T-helper 2 cell treated with Interferon-gamma antibody and Interleukin-4, amounts not matched to agents 5 μg/mL and 100 μg/mL, for 36 hours (primary cell): ENCODE measurements around the gene LCE1C.

Source experiments
- DNase-seq: peaks from one replicate; pipeline ENCODE4 v3.0.0; 2021; ENCODE audit warnings: low spot score
- H3K27ac Mint-ChIP-seq: one replicate; pipeline ENCODE4 v1.8.0; 2021; ENCODE audit warnings: mild to moderate bottlenecking, mixed read lengths
- H3K27me3 Mint-ChIP-seq: one replicate; pipeline ENCODE4 v1.8.0; 2021; ENCODE audit warnings: low read depth, mixed read lengths
- H3K36me3 Mint-ChIP-seq: one replicate; pipeline ENCODE4 v1.8.0; 2021; ENCODE audit warnings: low read depth, mixed read lengths
- H3K4me1 Mint-ChIP-seq: one replicate; pipeline ENCODE4 v1.8.0; 2021; ENCODE audit warnings: low read depth, mixed read lengths
- H3K4me3 Mint-ChIP-seq: one replicate; pipeline ENCODE4 v1.8.0; 2022; ENCODE audit warnings: mild to moderate bottlenecking, moderate library complexity, mixed read lengths
- H3K9me3 Mint-ChIP-seq: one replicate; pipeline ENCODE4 v1.8.0; 2021; ENCODE audit warnings: mixed read lengths

LCE1C gene

GRCh38 chr1:152806576-152806975 is at the start of gene LCE1C:
TSS of gene LCE1C (minus strand) at chr1:152806651. CDS start at chr1:152805478, 1,173 bp downstream.
- DNase-seq: no peak
- Mint-ChIP-seq H3K4me3 (no peak within 1 kb of the TSS), H3K36me3 (no peaks in the 10 kb centered on the region), H3K9me3 (no peaks in the 10 kb centered on the region), H3K4me1 (no peaks in the 10 kb centered on the region), H3K27ac (no peak within 1 kb of the TSS), H3K27me3 (peaks cover 6% of the 10 kb centered on the region)

GRCh38 chr1:152855661-152856060 is 49.2 kb upstream of the LCE1C start:
- no peaks in the 10 kb centered on the region for H3K36me3 Mint-ChIP-seq
- no peaks in the 10 kb centered on the region for H3K9me3 Mint-ChIP-seq
- no peaks in the 10 kb centered on the region for H3K27me3 Mint-ChIP-seq
- no peaks in the 10 kb centered on the region for H3K4me1 Mint-ChIP-seq
- DNase-seq: no peak
- H3K4me3 Mint-ChIP-seq: no peak overlapping the region
- no peak overlapping the region for H3K27ac Mint-ChIP-seq

GRCh38 chr1:152842556-152842955 is 36.1 kb upstream of the LCE1C start, which contains the start of gene LCE6A:
TSS of gene LCE6A (plus strand) at chr1:152842856. CDS start at chr1:152843521, 665 bp downstream.
- DNase-seq: no peak
- Mint-ChIP-seq H3K27ac (no peak within 1 kb of the TSS), H3K27me3 (peaks cover 6% of the 10 kb centered on the region), H3K36me3 (no peaks in the 10 kb centered on the region), H3K4me3 (no peak within 1 kb of the TSS), H3K9me3 (no peaks in the 10 kb centered on the region), H3K4me1 (no peaks in the 10 kb centered on the region)

GRCh38 chr1:152836870-152837269 is 30.4 kb upstream of the LCE1C start:
- no peaks in the 10 kb centered on the region for H3K36me3 Mint-ChIP-seq
- H3K4me3 Mint-ChIP-seq: no peak overlapping the region

GRCh38 chr1:152827173-152827572 is 20.7 kb upstream of the LCE1C start, which contains the start of gene LCE1A:
TSS of gene LCE1A (plus strand) at chr1:152827473. CDS start at chr1:152827473, 0 bp downstream.
- Mint-ChIP-seq H3K36me3 (no peaks in the 10 kb centered on the region), H3K9me3 (no peaks in the 10 kb centered on the region), H3K4me1 (no peaks in the 10 kb centered on the region), H3K4me3 (no peak within 1 kb of the TSS), H3K27me3 (no peaks in the 10 kb centered on the region), H3K27ac (no peak within 1 kb of the TSS)
- no peak for DNase-seq

More at GRCh38 chr1:152836870-152837269, 30.4 kb upstream of the LCE1C start:
- Mint-ChIP-seq H3K4me1 (no peaks in the 10 kb centered on the region), H3K27me3 (peaks cover 4% of the 10 kb centered on the region), H3K27ac (no peak overlapping the region), H3K9me3 (no peaks in the 10 kb centered on the region)
- DNase-seq: no peak

GRCh38 chr1:152824964-152825363 is 18.5 kb upstream of the LCE1C start:
- no peaks in the 10 kb centered on the region for H3K36me3 Mint-ChIP-seq
- no peaks in the 10 kb centered on the region for H3K27me3 Mint-ChIP-seq
- H3K9me3 Mint-ChIP-seq: no peaks in the 10 kb centered on the region
- DNase-seq: no peak
- H3K4me1 Mint-ChIP-seq: no peaks in the 10 kb centered on the region
- H3K27ac Mint-ChIP-seq: no peak overlapping the region
- H3K4me3 Mint-ChIP-seq: no peak overlapping the region

- Mint-ChIP-seq H3K27ac (no peak overlapping the region), H3K4me3 (no peak overlapping the region), H3K27me3 (no peaks in the 10 kb centered on the region), H3K4me1 (no peaks in the 10 kb centered on the region), H3K9me3 (no peaks in the 10 kb centered on the region), H3K36me3 (no peaks in the 10 kb centered on the region)
- DNase-seq: no peak
These were observed 16.8 kb upstream of the LCE1C start for GRCh38 chr1:152823294-152823693.

- Mint-ChIP-seq H3K9me3 (no peaks in the 10 kb centered on the region), H3K4me3 (no peak overlapping the region), H3K27ac (no peak overlapping the region), H3K27me3 (no peaks in the 10 kb centered on the region), H3K36me3 (no peaks in the 10 kb centered on the region), H3K4me1 (no peaks in the 10 kb centered on the region)
- DNase-seq: no peak
These were observed 10.9 kb upstream of the LCE1C start for GRCh38 chr1:152817309-152817708.

GRCh38 chr1:152811671-152812070 is 5.2 kb upstream of the LCE1C start, which contains the start of gene LCE1B:
TSS of gene LCE1B (plus strand) at chr1:152811971. CDS start at chr1:152812447, 476 bp downstream.
- Mint-ChIP-seq H3K4me1 (no peaks in the 10 kb centered on the region), H3K27me3 (no peaks in the 10 kb centered on the region), H3K27ac (no peak within 1 kb of the TSS), H3K36me3 (no peaks in the 10 kb centered on the region), H3K4me3 (no peak within 1 kb of the TSS), H3K9me3 (no peaks in the 10 kb centered on the region)
- DNase-seq: no peak

- Mint-ChIP-seq H3K9me3 (no peaks in the 10 kb centered on the region), H3K27ac (no peak overlapping the region), H3K4me3 (no peak overlapping the region), H3K27me3 (no peaks in the 10 kb centered on the region), H3K36me3 (no peaks in the 10 kb centered on the region), H3K4me1 (no peaks in the 10 kb centered on the region)
- no peak for DNase-seq
These were observed 4.6 kb upstream of the LCE1C start for GRCh38 chr1:152811050-152811449.

- Mint-ChIP-seq H3K4me1 (no peaks in the 10 kb centered on the region), H3K4me3 (no peak overlapping the region), H3K36me3 (no peaks in the 10 kb centered on the region), H3K27me3 (peaks cover 10% of the 10 kb centered on the region), H3K9me3 (no peaks in the 10 kb centered on the region), H3K27ac (no peak overlapping the region)
- DNase-seq: no peak
These were observed 5.1 kb downstream of the LCE1C start for GRCh38 chr1:152801333-152801732.

GRCh38 chr1:152796421-152796820 is 10.0 kb downstream of the LCE1C start, which contains the start of gene LCE1D:
TSS of gene LCE1D (plus strand) at chr1:152796721. CDS start at chr1:152797795, 1,074 bp downstream.
- Mint-ChIP-seq H3K9me3 (no peaks in the 10 kb centered on the region), H3K27me3 (peaks cover 4% of the 10 kb centered on the region), H3K27ac (no peak within 1 kb of the TSS), H3K4me1 (no peaks in the 10 kb centered on the region), H3K36me3 (no peaks in the 10 kb centered on the region), H3K4me3 (no peak within 1 kb of the TSS)
- DNase-seq: no peak

GRCh38 chr1:152795686-152796085 is 10.8 kb downstream of the LCE1C start:
- Mint-ChIP-seq H3K27ac (no peak overlapping the region), H3K4me1 (no peaks in the 10 kb centered on the region), H3K36me3 (no peaks in the 10 kb centered on the region), H3K27me3 (peaks cover 4% of the 10 kb centered on the region), H3K9me3 (no peaks in the 10 kb centered on the region), H3K4me3 (no peak overlapping the region)
- DNase-seq: no peak

GRCh38 chr1:152786077-152786476 is 20.4 kb downstream of the LCE1C start, which contains the start of gene LCE1E:
TSS of gene LCE1E (plus strand) at chr1:152786257. CDS start at chr1:152787300, 1,043 bp downstream.
- H3K4me3 Mint-ChIP-seq: no peak within 1 kb of the TSS
- H3K27me3 Mint-ChIP-seq: peaks cover 7% of the 10 kb centered on the region
- no peak for DNase-seq
- no peak within 1 kb of the TSS for H3K27ac Mint-ChIP-seq
- H3K9me3 Mint-ChIP-seq: no peaks in the 10 kb centered on the region
- H3K36me3 Mint-ChIP-seq: no peaks in the 10 kb centered on the region
- no peaks in the 10 kb centered on the region for H3K4me1 Mint-ChIP-seq

GRCh38 chr1:152783095-152783494 is 23.4 kb downstream of the LCE1C start:
- H3K4me1 Mint-ChIP-seq: no peaks in the 10 kb centered on the region
- H3K9me3 Mint-ChIP-seq: no peaks in the 10 kb centered on the region
- no peak for DNase-seq
- peaks cover 7% of the 10 kb centered on the region for H3K27me3 Mint-ChIP-seq
- no peaks in the 10 kb centered on the region for H3K36me3 Mint-ChIP-seq
- H3K4me3 Mint-ChIP-seq: no peak overlapping the region
- no peak overlapping the region for H3K27ac Mint-ChIP-seq
